Skeletal muscle tissue (tissue), 4 donors: ENCODE results near the gene HSF4. TPM values are rescaled to one million over a fixed set of nuclear protein-coding genes. Genes with fewer than 3 reads are reported as not detected.

Experiments
- H3K27ac ChIP-seq: one replicate; pipeline ENCODE4 v1.7.0; 2013; ENCODE audit warnings: mild to moderate bottlenecking, low read depth, low read length, inconsistent platforms
- H3K27me3 ChIP-seq, 3 donors: one replicate each; pipeline ENCODE4 v1.7.0; 2013; ENCODE audit warnings: low read length in 3 of 3; ENCODE audit not compliant: control insufficient read depth in 3 of 3, insufficient read depth in 3 of 3
- H3K36me3 ChIP-seq, 3 donors: one replicate each; pipeline ENCODE4 v1.7.0; 2013; ENCODE audit warnings: low read length in 3 of 3; ENCODE audit not compliant: control insufficient read depth in 3 of 3, insufficient read depth in 3 of 3
- H3K4me1 ChIP-seq, 3 donors: one replicate each; pipeline ENCODE4 v1.7.0; 2013; ENCODE audit warnings: low read length in 3 of 3, mild to moderate bottlenecking in 3 of 3; ENCODE audit not compliant: control insufficient read depth in 3 of 3, insufficient read depth in 3 of 3
- H3K4me3 ChIP-seq, 3 donors: one replicate each; pipeline ENCODE4 v1.7.0; 2013; ENCODE audit warnings: low read length in 3 of 3
- H3K9ac ChIP-seq, 3 donors: one replicate each; pipeline ENCODE4 v1.7.0; 2013; ENCODE audit warnings: low read length in 3 of 3, mild to moderate bottlenecking in 3 of 3, moderate library complexity in 2 of 3, low read depth in 1 of 3
- H3K9me3 ChIP-seq, 3 donors: one replicate each; pipeline ENCODE4 v1.7.0; 2013; ENCODE audit warnings: low read length in 3 of 3; ENCODE audit not compliant: control insufficient read depth in 3 of 3
- total RNA-seq: library from RNA; depleted of rRNA; stranded (reverse); fragments of >200 nt; gene quantifications from one replicate; pipeline ENCODE4 v1.2.3, GENCODE V29; 2014
- donor health status: Osteomylitis.

Gene HSF4
- total RNA-seq, 1 donor from 2014 or later = 3.7 TPM

DNA sequence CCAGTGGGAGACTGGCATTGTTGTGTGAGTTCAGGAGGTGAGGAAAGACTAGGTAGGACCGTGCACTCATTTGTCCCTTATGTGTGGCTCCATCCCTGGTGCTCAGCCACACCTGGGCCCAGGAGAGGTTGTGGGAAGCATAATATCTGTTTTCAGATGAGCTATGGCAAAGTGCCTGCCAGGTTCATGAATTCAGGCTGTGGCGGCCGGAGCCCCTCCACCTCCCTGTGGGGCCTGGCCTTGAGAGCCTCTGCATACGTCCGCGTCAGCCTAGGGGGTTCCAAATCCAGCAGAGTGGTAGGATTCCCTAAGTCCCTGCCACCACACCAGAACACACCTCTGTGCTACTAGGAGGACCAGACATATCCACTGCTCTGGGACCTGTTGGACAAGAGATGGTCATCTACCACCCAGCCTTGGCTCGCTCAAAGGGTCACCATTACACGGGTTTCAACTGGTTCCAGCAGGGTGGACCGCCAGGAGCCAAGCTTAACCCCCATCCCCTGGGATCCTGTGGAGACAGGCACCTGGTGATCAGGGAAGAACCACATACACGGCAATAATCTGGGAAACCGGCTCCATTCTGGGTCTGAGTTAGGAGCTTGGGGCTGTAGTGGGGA lies 15.8 kb upstream of the HSF4 start:
- H3K4me3 ChIP-seq = no peak overlapping the region
- no peak overlapping the region for H3K9ac ChIP-seq
- peaks cover 4 to 11% (median 9%) of the 10 kb centered on the region in 3 donors for H3K4me1 ChIP-seq
- H3K27me3 ChIP-seq = peaks cover 0 to 21% (median 20%) of the 10 kb centered on the region in 3 donors
- H3K27ac ChIP-seq = no peak overlapping the region
- peaks cover 46 to 55% (median 50%) of the 10 kb centered on the region in 3 donors for H3K36me3 ChIP-seq
- no peaks in the 10 kb centered on the region for H3K9me3 ChIP-seq

DNA sequence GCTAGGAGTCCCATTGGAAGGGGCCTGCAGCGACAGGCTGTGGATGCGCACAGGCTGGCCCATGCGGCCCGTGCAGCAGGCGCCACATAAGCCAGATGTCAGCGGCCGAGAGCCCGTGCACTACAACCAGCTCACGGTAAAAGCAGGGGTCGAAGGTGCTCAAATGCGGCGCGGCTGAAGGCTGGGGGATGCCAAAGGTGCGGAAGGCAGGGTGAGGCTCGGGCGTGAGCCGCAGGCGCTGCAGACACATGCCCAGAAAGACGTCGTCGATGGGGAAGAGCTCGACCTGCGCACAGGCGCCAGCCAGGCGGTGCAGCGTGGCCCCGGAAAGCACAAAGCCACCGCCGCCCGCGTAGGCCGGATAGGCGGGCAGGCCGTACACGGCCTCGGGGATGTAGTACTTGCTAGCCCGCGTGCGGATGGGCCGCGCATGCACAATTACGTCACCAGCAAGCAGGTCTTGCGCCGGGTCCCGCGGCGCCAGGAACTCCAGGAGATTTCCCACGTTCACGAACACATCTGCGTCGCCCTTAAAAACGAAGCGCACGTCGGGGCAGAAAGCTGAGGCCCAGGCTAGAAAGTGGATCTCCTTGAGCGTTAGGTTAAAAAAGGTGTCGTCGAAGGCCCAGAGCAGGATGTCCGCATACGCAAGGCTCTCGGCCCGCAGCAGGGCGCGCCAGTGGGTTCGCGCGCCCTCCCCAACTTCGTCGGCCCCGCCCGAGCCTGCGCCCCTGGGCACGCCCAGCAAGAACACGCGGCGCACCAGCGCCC lies 15.1 kb upstream of the HSF4 start:
- Histone ChIP-seq H3K4me3 (no peak overlapping the region), H3K27me3 (peaks cover 0 to 21% (median 20%) of the 10 kb centered on the region in 3 donors), H3K27ac (no peak overlapping the region), H3K9me3 (no peaks in the 10 kb centered on the region), H3K4me1 (peaks cover 4 to 11% (median 9%) of the 10 kb centered on the region in 3 donors), H3K9ac (no peak overlapping the region), H3K36me3 (peaks cover 42 to 49% (median 44%) of the 10 kb centered on the region in 3 donors)

DNA sequence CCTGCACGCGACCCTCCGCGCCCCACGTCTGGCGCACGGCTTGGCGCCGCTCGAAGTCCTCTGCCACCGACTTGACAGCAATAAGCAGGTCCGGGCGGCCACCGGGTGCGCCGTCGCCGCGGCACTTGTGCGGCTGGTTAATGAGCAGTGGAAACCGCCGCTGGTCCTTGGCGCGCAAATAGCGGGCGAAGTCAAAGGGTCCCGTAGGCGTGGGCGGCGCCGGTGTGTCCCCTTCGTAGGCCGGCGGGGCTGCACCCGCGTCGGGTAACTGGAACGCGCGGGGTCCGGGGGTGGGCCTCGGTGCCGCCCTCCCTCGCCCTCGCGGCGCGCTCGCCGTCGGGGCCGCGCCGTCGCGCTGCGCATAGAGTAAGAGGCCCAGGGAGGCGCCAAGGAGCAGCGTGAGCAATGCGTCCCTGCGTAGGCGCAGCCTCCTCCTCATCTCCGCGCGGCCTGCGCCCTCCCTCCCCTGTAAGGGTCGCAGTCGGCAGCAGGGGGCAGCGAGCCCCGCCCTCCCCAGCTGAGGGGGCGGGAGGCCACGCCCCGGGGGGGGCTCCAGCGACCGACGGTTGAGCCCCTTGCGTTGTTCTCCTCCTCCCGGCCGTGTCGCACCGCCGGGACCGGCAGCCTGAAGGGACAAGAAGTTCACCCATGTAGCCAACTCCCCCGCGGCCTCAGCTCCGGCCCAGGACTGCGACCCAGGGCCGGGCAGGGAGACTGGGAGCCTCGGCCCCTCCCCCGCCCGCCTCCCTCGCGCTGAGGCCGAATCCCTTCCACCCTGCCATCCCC lies 14.3 kb upstream of the HSF4 start:
- Histone ChIP-seq H3K27ac (peak overlapping the region; percentile 68), H3K36me3 (peaks cover 35 to 41% (median 37%) of the 10 kb centered on the region in 3 donors), H3K27me3 (peaks cover 0 to 21% (median 20%) of the 10 kb centered on the region in 3 donors), H3K9ac (peak overlapping the region; percentile 61 to 68 (median 64)), H3K4me1 (peaks cover 4 to 11% (median 11%) of the 10 kb centered on the region in 3 donors), H3K9me3 (no peaks in the 10 kb centered on the region), H3K4me3 (peak overlapping the region; percentile 65 to 74 (median 67))

DNA sequence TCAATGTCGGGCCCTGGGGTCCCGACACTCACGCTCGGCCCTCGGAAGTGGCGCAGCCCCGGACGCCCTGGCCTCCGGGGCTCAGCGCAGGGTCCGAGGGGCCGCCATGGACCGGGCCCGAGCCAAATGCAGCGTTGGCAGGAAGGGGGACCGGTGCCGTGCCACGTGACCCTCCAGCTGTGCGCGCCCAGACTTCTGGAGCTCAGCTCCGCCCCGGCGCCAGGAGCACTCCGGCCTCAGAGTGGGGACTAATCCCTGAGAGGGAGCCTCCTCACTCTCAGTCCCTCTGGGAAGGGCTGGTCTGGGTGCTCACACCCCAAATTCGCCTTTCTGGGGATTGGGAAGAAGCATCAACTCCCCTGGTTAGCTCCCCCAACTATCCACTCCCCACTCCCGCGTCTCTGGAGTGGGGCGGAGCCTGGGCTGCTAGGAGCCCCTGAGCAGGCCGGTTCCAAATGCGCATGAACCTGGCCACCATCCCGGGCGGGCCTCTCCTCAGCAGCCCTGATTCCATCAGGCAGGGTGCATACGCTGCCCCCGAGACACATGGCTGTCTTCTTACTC lies 13.6 kb upstream of the HSF4 start, which contains the start of gene B3GNT9:
TSS of gene B3GNT9 (minus strand) at position 166 of the 564 bp plus-strand sequence. CDS start 513 bp downstream, outside the sequence.
- H3K27ac ChIP-seq = peak within 1 kb of the TSS; percentile 68
- H3K9ac ChIP-seq = peak within 1 kb of the TSS; percentile 61 to 68 (median 64)
- H3K4me1 ChIP-seq = peaks cover 9 to 15% (median 14%) of the 10 kb centered on the region in 3 donors
- H3K36me3 ChIP-seq = peaks cover 28 to 34% (median 30%) of the 10 kb centered on the region in 3 donors
- peaks cover 0 to 21% (median 20%) of the 10 kb centered on the region in 3 donors for H3K27me3 ChIP-seq
- no peaks in the 10 kb centered on the region for H3K9me3 ChIP-seq
- peak within 1 kb of the TSS; percentile 65 to 74 (median 67) for H3K4me3 ChIP-seq

DNA sequence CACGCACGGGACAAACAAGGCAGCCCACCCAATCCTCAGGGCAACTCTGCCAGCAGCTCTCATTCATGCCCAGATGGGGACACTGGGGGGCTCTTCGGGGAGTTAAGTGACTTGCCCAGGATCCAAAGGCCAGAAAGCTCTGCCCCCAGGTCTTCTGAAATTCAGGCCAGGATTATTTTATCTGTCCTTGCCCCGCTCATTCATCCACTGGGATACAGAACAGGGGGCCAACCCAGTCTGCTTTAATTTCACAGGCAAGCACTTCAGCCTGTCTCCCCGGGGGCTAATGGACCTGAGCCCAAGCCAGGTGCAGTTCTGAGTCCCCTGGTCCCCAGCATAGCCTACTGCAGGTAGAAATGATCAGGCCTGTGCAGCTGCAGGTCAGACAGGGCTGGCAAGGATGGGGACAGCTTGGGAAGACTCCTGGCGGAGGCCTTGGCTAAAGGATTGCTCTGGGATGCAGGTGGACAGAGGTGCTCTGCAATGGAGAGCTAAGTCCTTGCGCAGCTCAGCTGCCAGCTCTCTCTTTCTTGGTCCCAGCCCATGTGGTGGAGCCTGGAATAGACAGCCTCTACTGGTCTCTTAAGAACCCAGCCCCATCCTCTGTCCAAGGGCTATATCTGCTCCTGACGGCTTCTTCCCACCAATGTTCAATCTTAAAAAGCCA lies 13.0 kb upstream of the HSF4 start:
- Histone ChIP-seq H3K27ac (peak overlapping the region; percentile 68), H3K4me3 (peak overlapping the region in 1 of 3 donors; percentile 74), H3K9ac (peak overlapping the region in 1 of 3 donors; percentile 68), H3K4me1 (peaks cover 9 to 15% (median 14%) of the 10 kb centered on the region in 3 donors), H3K36me3 (peaks cover 21 to 28% (median 24%) of the 10 kb centered on the region in 3 donors), H3K9me3 (no peaks in the 10 kb centered on the region), H3K27me3 (peaks cover 0 to 21% (median 20%) of the 10 kb centered on the region in 3 donors)

DNA sequence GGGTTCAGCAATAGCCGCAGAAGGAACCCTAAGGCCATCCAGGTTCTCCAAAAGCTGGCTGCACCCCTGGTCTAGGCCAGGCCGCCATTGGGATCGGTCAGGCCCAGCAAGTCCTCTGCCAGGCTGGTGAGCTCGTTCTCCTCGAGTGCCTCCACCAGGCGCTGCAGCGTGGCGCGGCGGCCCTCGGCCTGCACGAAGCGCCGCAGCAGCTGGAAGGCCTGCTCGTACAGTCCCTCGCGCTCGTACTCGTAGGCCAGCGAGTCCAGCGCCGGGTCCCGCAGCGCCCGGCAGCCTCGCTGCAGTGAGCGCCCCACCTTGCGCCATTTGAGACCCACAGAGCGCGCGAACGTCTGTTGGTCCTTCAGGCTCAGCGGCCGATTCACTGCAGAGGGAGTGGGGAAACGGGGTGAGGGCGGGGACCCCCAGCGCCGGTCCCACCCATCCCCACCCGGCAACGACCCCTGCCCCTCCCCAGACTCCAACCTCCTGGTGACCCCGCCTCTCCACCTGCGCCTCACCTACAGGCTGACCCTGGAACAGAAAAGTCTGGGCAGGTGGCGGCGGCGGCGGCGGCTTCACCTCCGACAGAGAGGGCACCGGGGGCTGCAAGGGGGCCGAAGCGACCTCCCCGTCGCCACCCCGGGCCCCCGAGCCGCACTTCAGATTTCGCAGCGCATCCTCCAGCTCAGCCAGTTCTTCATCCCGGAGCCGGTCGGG lies 9.8 kb upstream of the HSF4 start:
- Histone ChIP-seq H3K36me3 (peaks cover 0 to 2% (median 0%) of the 10 kb centered on the region in 3 donors), H3K27me3 (peaks cover 0 to 17% (median under 1%) of the 10 kb centered on the region in 3 donors), H3K4me3 (peak overlapping the region in 2 of 3 donors; percentile 58 to 61), H3K4me1 (peaks cover 15 to 25% (median 20%) of the 10 kb centered on the region in 3 donors), H3K9ac (no peak overlapping the region), H3K9me3 (no peaks in the 10 kb centered on the region), H3K27ac (no peak overlapping the region)

DNA sequence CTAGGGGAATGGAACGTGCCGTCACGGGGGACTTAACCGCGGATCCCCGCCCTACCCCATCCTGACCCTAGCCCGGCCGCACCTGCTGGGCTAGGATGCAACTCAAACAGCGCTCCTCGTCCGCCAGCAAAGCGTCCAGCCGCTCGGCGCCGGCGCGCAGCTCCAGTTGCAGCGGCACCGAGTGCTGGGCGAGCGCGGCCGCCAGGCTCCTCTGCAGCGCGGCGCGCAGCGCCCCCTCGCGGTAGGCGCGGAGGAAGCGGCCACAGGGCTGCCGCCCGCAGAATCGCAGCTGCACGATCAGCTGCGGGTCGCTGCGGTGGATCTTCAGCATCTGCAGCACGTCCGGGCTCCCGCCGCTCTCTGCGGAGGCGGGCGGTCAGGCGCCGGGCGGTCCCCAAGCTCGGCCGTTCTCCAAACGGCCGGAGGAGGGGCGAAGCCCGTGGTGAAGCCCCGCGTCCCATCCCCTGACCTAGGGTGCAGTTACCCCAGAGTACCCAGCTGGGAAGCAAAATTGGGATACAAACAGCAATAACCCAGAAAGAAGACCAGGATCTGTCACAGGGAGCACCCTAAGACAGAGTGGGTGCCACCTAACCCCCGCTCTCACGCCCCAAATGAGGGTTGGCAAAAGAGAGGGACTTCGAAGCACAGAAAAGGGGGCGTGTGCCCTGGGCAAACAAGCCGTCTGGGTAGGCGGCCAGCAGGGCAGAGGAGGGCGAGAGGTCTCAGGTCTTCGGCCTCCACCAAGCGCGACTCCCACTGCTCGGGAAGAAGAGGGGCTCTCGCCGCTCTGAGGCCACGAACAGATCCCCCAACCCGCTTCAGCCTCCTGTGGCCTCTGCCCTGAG lies 9.0 kb upstream of the HSF4 start:
- H3K4me1 ChIP-seq = peaks cover 21 to 28% (median 25%) of the 10 kb centered on the region in 3 donors
- H3K36me3 ChIP-seq = peaks cover 0 to 2% (median 0%) of the 10 kb centered on the region in 3 donors
- no peak overlapping the region for H3K9ac ChIP-seq
- H3K27ac ChIP-seq = no peak overlapping the region
- peak overlapping the region in 2 of 3 donors; percentile 58 to 61 for H3K4me3 ChIP-seq
- H3K9me3 ChIP-seq = no peaks in the 10 kb centered on the region
- H3K27me3 ChIP-seq = peaks cover 0 to 10% (median 0%) of the 10 kb centered on the region in 3 donors

DNA sequence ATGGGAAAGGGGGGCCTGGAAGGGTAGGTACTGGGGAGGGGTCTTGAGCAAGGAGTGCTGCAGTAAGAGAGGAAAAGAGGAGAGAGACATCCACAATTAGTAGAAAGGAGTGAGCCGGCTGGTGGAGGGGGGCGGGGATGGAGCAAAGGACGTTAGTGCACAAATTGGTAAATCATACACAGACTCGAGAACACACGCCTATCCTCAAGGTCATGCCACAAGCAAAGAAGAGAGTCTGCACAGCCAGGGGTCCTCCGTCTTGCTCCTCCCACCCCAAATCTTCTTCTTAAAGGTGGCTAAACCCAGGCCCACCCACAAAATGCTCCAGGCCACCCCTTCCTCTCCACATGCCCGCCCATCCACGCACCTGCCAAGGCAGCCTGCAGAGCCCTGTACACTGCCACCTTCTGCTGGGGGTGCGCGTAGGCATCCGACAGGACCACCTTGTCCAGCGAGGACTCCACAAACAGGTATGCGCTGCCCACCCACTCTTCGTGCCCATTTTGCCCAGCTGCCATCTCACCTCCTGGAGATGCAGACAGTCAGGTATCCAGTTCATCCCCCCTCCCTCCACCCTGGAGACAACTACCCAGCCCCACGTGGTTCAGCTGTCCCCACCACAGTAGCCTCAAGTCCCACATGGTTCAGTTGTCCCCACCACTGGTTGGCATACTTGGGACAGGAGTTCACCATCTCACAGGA lies 8.3 kb upstream of the HSF4 start:
- H3K4me3 ChIP-seq = no peak overlapping the region
- H3K9ac ChIP-seq = no peak overlapping the region
- no peaks in the 10 kb centered on the region for H3K9me3 ChIP-seq
- H3K27me3 ChIP-seq = peaks cover 0 to 3% (median 0%) of the 10 kb centered on the region in 3 donors
- H3K27ac ChIP-seq = no peak overlapping the region
- peaks cover 21 to 29% (median 26%) of the 10 kb centered on the region in 3 donors for H3K4me1 ChIP-seq
- peaks cover 0 to 2% (median 0%) of the 10 kb centered on the region in 3 donors for H3K36me3 ChIP-seq
